Calu3 (cell line): ENCODE data around the gene CDH13. TPM values are rescaled to one million over a fixed set of nuclear protein-coding genes. Genes with fewer than 3 reads are reported as not detected.

Experiments used
- BruUV-seq: library from RNA; stranded (reverse); fragments of 400-500 nt; replicated peaks from 2 replicates; lab custom pipeline; 2021; lab: Mats Ljungman, UMichigan
- CTCF ChIA-PET: fragments of 300-600 bp; sonication (Branson Sonifier 250); formaldehyde crosslinking; loops from one replicate; lab custom pipeline; 2022; ENCODE audit warnings: antibody characterized with exemption; lab: Charles Lee
- DNase-seq: peaks from one replicate; pipeline ENCODE4 v3.0.0; 2022
- H3K27ac Mint-ChIP-seq: one replicate; pipeline ENCODE4 v1.8.0; 2022; ENCODE audit warnings: mixed read lengths; ENCODE audit not compliant: unreplicated experiment
- H3K27me3 Mint-ChIP-seq: one replicate; pipeline ENCODE4 v1.8.0; 2022; ENCODE audit warnings: mixed read lengths; ENCODE audit not compliant: unreplicated experiment
- H3K36me3 Mint-ChIP-seq: one replicate; pipeline ENCODE4 v1.8.0; 2022; ENCODE audit warnings: mild to moderate bottlenecking, moderate library complexity, mixed read lengths; ENCODE audit not compliant: insufficient read depth, unreplicated experiment
- H3K4me1 Mint-ChIP-seq: one replicate; pipeline ENCODE4 v1.8.0; 2022; ENCODE audit warnings: mild to moderate bottlenecking, low read depth, mixed read lengths; ENCODE audit not compliant: unreplicated experiment
- H3K4me3 Mint-ChIP-seq: one replicate; pipeline ENCODE4 v1.8.0; 2022; ENCODE audit warnings: mild to moderate bottlenecking, low read depth, moderate library complexity, mixed read lengths; ENCODE audit not compliant: unreplicated experiment
- H3K9me3 Mint-ChIP-seq: one replicate; pipeline ENCODE4 v1.8.0; 2022; ENCODE audit warnings: low read depth, mixed read lengths; ENCODE audit not compliant: unreplicated experiment
- intact Hi-C: fragments of 100-400 bp; cut with micrococcal nuclease; formaldehyde crosslinking; loops from one replicate; pipeline ENCODE4 v1.10.0; 2022; ENCODE audit not compliant: unreplicated experiment
- total RNA-seq: library from RNA; stranded (reverse); gene quantifications from 2 replicates; pipeline ENCODE4 v1.2.3, GENCODE V29; 2022
- TF ChIP-seq, protein P1 (sequence below): fragments of 200-600 bp; IDR thresholded peaks from one replicate; pipeline ENCODE4 v1.8.0; 2022; ENCODE audit warnings: antibody characterized with exemption; ENCODE audit not compliant: unreplicated experiment

Gene CDH13
- total RNA-seq, 1 experiment from 2014 or later: not detected

DNA sequence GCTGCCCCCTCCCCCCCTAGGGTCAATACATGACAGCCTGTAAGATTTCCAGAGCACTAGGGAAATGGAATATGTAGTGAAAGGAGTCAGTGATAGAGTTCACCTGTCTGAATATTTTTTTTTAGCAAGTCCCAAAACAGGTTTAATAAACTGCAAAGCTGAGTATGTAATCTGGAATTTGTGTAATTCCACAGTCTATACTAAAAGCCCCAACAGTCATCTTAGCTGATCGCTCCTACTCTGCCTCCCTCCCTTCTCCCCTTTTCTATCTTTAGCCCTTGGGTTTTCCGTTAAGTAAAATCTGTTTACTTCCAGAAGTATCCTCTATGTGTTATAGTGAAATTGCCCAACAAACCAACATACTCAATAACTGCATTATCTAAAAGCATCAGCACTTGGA lies 3.5 kb downstream of the CDH13 start:
- intact Hi-C loops: no loop called here
- Mint-ChIP-seq H3K9me3 (peaks cover 2% of the 10 kb centered on the region), H3K27me3 (peaks cover 41% of the 10 kb centered on the region), H3K4me3 (no peak overlapping the region), H3K36me3 (no peaks in the 10 kb centered on the region), H3K4me1 (no peaks in the 10 kb centered on the region), H3K27ac (no peak overlapping the region)
- BruUV-seq: no TSS peak
- TF ChIP-seq, protein P1, sequence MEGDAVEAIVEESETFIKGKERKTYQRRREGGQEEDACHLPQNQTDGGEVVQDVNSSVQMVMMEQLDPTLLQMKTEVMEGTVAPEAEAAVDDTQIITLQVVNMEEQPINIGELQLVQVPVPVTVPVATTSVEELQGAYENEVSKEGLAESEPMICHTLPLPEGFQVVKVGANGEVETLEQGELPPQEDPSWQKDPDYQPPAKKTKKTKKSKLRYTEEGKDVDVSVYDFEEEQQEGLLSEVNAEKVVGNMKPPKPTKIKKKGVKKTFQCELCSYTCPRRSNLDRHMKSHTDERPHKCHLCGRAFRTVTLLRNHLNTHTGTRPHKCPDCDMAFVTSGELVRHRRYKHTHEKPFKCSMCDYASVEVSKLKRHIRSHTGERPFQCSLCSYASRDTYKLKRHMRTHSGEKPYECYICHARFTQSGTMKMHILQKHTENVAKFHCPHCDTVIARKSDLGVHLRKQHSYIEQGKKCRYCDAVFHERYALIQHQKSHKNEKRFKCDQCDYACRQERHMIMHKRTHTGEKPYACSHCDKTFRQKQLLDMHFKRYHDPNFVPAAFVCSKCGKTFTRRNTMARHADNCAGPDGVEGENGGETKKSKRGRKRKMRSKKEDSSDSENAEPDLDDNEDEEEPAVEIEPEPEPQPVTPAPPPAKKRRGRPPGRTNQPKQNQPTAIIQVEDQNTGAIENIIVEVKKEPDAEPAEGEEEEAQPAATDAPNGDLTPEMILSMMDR: no peak
- CTCF ChIA-PET: no interaction called here
- no peak for DNase-seq

DNA sequence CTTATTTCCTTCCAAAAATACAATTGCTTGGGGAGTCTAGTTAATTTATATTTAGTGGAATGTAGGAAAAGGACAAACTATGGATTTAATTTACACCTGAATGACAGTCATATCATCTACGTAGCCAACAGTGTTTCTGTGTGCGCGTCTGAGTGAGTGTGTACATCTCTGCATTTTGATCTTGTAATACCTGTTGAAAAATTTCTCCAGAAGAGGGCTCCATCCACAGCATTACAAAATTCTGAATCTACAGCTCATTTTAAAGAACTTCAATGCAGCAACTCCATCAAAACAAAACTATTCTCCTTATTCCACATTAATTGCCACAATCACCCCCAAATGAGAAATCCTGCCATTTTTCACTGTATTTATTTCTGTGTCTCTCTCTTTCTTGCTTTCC lies 3.9 kb downstream of the CDH13 start:
- intact Hi-C loops: no loop called here
- H3K36me3 Mint-ChIP-seq: no peaks in the 10 kb centered on the region
- DNase-seq: no peak
- H3K27me3 Mint-ChIP-seq: peaks cover 41% of the 10 kb centered on the region
- H3K27ac Mint-ChIP-seq: no peak overlapping the region
- H3K9me3 Mint-ChIP-seq: peaks cover 2% of the 10 kb centered on the region
- no TSS peak for BruUV-seq
- TF ChIP-seq, protein P1: no peak
- H3K4me1 Mint-ChIP-seq: no peaks in the 10 kb centered on the region
- no peak overlapping the region for H3K4me3 Mint-ChIP-seq
- CTCF ChIA-PET: no interaction called here

DNA sequence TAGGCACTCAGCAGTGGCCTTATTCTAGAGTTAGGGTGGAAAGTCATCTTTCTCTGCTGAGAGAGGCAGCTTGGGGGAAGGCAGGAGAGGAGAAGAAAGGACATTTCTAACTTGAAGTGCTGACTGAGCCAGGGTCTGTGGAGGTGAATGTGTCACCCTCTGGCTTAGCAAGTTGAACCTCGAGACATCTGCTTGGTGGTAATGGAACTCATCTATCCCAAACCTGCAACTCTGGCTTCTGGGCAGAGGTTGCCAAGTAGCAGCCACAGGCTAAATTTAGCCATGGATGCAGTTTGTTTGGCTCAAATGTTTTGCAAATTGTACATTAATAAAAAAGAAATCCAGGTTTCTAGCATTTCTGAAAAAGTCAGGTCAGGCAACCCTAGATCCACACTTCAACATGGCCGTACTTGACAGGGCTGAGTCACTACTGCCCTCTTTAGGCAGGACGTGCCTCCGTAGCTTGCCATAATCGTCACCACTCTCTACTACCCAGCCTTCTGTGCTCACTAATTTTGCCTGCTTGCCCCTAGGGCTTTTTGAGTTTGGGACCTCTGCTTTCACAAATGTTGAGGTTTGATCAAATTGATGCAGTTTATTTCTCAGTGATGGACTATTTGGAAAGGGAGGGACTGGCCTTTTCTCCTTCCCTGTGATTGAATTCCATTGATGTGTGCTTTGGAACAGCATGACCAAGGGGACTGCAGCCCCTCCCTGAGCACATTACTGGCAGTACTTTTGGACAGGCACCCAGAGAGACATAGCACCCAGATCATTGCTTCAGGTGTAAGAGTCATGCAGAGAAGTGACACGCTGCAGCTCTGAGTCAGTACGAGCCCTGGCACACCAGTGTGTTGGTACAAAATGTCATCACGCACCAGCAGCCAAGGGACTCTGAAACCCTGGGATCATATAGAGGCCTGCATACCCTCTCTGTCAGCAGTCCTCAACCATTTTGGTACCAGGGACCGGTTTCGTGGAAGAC lies 5.2 kb downstream of the CDH13 start:
- H3K4me1 Mint-ChIP-seq: no peaks in the 10 kb centered on the region
- H3K27ac Mint-ChIP-seq: no peak overlapping the region
- TF ChIP-seq, protein P1: no peak
- intact Hi-C loops: no loop called here
- DNase-seq: no peak
- peaks cover 41% of the 10 kb centered on the region for H3K27me3 Mint-ChIP-seq
- H3K9me3 Mint-ChIP-seq: peaks cover 2% of the 10 kb centered on the region
- no TSS peak for BruUV-seq
- H3K4me3 Mint-ChIP-seq: no peak overlapping the region
- H3K36me3 Mint-ChIP-seq: no peaks in the 10 kb centered on the region
- CTCF ChIA-PET: no interaction called here

DNA sequence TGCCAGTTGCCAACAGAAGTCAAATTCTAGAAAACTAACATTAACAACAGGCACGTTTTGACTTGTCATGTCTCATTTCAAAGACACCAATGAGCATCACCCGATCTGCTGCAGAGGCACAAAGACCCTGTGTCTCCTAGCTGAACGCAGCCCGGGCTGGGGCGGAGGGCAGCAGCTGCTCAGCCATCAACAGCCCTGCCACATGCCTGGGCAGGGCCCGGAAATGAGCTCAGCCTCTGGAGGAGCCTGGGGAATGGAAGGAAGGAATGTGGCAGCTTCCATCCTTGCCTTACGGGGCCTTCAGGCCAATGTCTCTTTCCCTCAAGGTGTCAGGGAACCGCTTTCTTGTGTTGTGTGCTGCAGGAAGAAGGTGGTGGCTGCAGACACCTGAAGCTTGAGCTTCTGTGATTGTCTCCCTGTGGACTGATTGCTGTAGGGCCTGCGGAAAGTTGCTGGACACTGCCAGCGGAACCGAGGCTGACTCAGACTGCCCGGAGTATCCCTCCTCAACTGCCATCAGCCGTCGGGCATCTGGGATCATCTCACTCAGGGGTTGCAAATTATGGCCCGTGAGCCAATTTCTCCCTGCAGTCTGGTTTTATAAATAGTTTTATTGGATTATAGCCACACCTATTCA lies 7.3 kb downstream of the CDH13 start:
- Mint-ChIP-seq H3K27me3 (peaks cover 25% of the 10 kb centered on the region), H3K27ac (no peak overlapping the region), H3K4me1 (no peaks in the 10 kb centered on the region), H3K4me3 (no peak overlapping the region), H3K9me3 (peaks cover 2% of the 10 kb centered on the region), H3K36me3 (no peaks in the 10 kb centered on the region)
- intact Hi-C loops: no loop called here
- CTCF ChIA-PET: no interaction called here
- no TSS peak for BruUV-seq
- TF ChIP-seq, protein P1: no peak
- DNase-seq: no peak
